Measurements from ENCODE around the gene LSM3.

DNA sequence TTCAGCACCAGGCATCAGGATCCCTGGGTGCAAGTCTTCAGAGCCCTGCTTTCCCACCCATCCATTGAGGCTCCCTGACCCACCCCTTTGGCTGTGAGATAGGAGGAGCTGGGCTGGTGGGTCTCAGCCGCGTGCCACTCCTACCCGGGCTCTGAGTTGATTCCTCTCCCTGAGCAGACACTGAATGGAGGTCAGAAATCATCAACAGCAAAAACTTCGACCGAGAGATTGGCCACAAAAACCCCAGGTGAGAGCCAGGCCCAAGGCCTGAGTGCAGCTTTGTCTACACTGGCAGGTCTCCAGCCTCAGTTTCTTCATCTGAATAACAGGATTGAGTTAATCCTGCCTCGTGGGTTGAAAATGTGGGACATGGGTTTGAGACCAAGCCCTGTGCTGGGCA lies 45.9 kb upstream of the LSM3 start:
- TF ChIP-seq, protein P1, sequence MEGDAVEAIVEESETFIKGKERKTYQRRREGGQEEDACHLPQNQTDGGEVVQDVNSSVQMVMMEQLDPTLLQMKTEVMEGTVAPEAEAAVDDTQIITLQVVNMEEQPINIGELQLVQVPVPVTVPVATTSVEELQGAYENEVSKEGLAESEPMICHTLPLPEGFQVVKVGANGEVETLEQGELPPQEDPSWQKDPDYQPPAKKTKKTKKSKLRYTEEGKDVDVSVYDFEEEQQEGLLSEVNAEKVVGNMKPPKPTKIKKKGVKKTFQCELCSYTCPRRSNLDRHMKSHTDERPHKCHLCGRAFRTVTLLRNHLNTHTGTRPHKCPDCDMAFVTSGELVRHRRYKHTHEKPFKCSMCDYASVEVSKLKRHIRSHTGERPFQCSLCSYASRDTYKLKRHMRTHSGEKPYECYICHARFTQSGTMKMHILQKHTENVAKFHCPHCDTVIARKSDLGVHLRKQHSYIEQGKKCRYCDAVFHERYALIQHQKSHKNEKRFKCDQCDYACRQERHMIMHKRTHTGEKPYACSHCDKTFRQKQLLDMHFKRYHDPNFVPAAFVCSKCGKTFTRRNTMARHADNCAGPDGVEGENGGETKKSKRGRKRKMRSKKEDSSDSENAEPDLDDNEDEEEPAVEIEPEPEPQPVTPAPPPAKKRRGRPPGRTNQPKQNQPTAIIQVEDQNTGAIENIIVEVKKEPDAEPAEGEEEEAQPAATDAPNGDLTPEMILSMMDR (IDR thresholded peaks at IDR 0.05; ENCODE audit: poor library complexity) = no peak
- TF ChIP-seq EZH2 (IDR thresholded peaks at IDR 0.05; ENCODE audit: borderline replicate concordance) = no peak
- no peak for TF ChIP-seq EZH2phosphoT487 (IDR thresholded peaks at IDR 0.05; ENCODE audit: low read depth, severe bottlenecking, unreplicated experiment)

Data from hepatocyte (in vitro differentiated cells).